Keratinocyte (primary cell): ENCODE results near the gene KRTAP1-4. TPM values are rescaled to one million over a fixed set of nuclear protein-coding genes. Genes with fewer than 3 reads are reported as not detected.
A peak's percentile ranks its signal among the peaks of the same experiment; 100 is the strongest.

Experiments used
- DNase-seq: peaks from one replicate; pipeline ENCODE4 v3.0.0-alpha.2; 2011; ENCODE audit warnings: low read depth, missing footprints, low spot score
- FAIRE-seq: peaks from 2 replicates; lab custom pipeline; 2011; peaks lifted over from hg19 to GRCh38; lab: Jason Lieb, UNC
- H2AFZ ChIP-seq: 2 replicates; pipeline ENCODE4 v1.6.0; 2012; ENCODE audit warnings: low read length, control low read depth, inconsistent platforms; ENCODE audit not compliant: control insufficient read depth
- H3K27ac ChIP-seq: 2 replicates; pipeline ENCODE4 v1.5.1; 2011; ENCODE audit warnings: low read length; ENCODE audit not compliant: control insufficient read depth, insufficient read depth
- H3K27me3 ChIP-seq: 3 replicates; pipeline ENCODE4 v1.6.0; 2011; ENCODE audit warnings: low read length; ENCODE audit not compliant: control insufficient read depth, insufficient read depth; ENCODE audit errors: extremely low read depth
- H3K36me3 ChIP-seq, 2 experiments: 2 replicates in 1 of 2; 3 replicates in 1 of 2; pipeline ENCODE4 v1.5.1; 2011; ENCODE audit warnings: low read length in 2 of 2, mild to moderate bottlenecking in 1 of 2; ENCODE audit not compliant: control insufficient read depth in 2 of 2, insufficient read depth in 2 of 2; ENCODE audit errors: extremely low read depth in 1 of 2
- H3K4me1 ChIP-seq: 3 replicates; pipeline ENCODE4 v1.5.1; 2011; ENCODE audit warnings: low read length; ENCODE audit not compliant: control insufficient read depth, insufficient read depth; ENCODE audit errors: extremely low read depth
- H3K4me2 ChIP-seq: 3 replicates; pipeline ENCODE4 v1.6.0; 2011; ENCODE audit warnings: low read depth, low read length; ENCODE audit not compliant: control insufficient read depth, insufficient read depth; ENCODE audit errors: extremely low read depth
- H3K4me3 ChIP-seq, 3 experiments: fragments of 200-600 bp in 1 of 3; sonication (generic) in 1 of 3; 2 replicates in 2 of 3; 3 replicates in 1 of 3; pipeline ENCODE4 v1.5.1; 2011 to 2016; ENCODE audit warnings: low read length in 3 of 3, mild to moderate bottlenecking in 3 of 3, control low read depth in 2 of 3, inconsistent platforms in 1 of 3, low read depth in 1 of 3, mixed read lengths in 1 of 3, mixed run types in 1 of 3, moderate library complexity in 1 of 3; ENCODE audit not compliant: control insufficient read depth in 2 of 3, insufficient read depth in 2 of 3; ENCODE audit errors: extremely low read depth in 1 of 3
- H3K79me2 ChIP-seq: 2 replicates; pipeline ENCODE4 v1.6.0; 2012; ENCODE audit warnings: low read length; ENCODE audit not compliant: control insufficient read depth, insufficient read depth
- H3K9ac ChIP-seq: 3 replicates; pipeline ENCODE4 v1.6.0; 2011; ENCODE audit warnings: low read length; ENCODE audit not compliant: control insufficient read depth, insufficient read depth; ENCODE audit errors: extremely low read depth
- H3K9me1 ChIP-seq: 3 replicates; pipeline ENCODE4 v1.6.0; 2011; ENCODE audit warnings: low read length; ENCODE audit not compliant: control insufficient read depth, insufficient read depth; ENCODE audit errors: extremely low read depth
- H3K9me3 ChIP-seq: 2 replicates; pipeline ENCODE4 v1.5.1; 2012; ENCODE audit warnings: low read depth, low read length; ENCODE audit not compliant: control insufficient read depth
- H4K20me1 ChIP-seq: 3 replicates; pipeline ENCODE4 v1.6.0; 2011; ENCODE audit warnings: low read length; ENCODE audit not compliant: control insufficient read depth, insufficient read depth; ENCODE audit errors: extremely low read depth
- EZH2 ChIP-seq: IDR thresholded peaks from one replicate; pipeline ENCODE4 v1.6.1; 2012; ENCODE audit warnings: inconsistent platforms, mild to moderate bottlenecking, low read length, moderate library complexity
- dilution Hi-C: fragments of 300-500 bp; cut with MboI; formaldehyde crosslinking; loops from one replicate; pipeline ENCODE4 v1.7.0; 2020; ENCODE audit warnings: low sequenced_read_pairs; ENCODE audit not compliant: extremely low pct_ligation_motif_present
- polyA plus RNA-seq, 5 experiments: library from polyadenylated mRNA; depleted of rRNA in 3 of 5; stranded (reverse) in 3 of 5; stranded (forward) in 1 of 5; unstranded in 1 of 5; fragments of >200 nt; gene quantifications; 1 replicate in 1 of 5; 2 replicates in 3 of 5; 3 replicates in 1 of 5; pipeline versions ENCODE4 v1.2.1 to v1.2.3, GENCODE V29; 2011 to 2012; ENCODE audit warnings: missing spikeins in 2 of 5, low read depth in 1 of 5, low replicate concordance in 1 of 5
- TF ChIP-seq, protein P1 (sequence below), 3 experiments: IDR thresholded peaks in 1 of 3; conservative IDR thresholded peaks in 1 of 3; optimal IDR thresholded peaks in 1 of 3; 2 replicates in 2 of 3; 3 replicates in 1 of 3; pipeline versions ENCODE3 to v1.5.1; 2011; ENCODE audit warnings: low read length in 3 of 3, mild to moderate bottlenecking in 3 of 3, moderate library complexity in 2 of 3, control low read depth in 1 of 3, inconsistent platforms in 1 of 3; ENCODE audit not compliant: insufficient read depth in 2 of 3; ENCODE audit errors: extremely low read depth in 1 of 3

Gene KRTAP1-4
- polyA plus RNA-seq, 1 donor (not counting 4 experiments of a cell fraction or from before 2014, with no cell fraction given), result not detected

DNA sequence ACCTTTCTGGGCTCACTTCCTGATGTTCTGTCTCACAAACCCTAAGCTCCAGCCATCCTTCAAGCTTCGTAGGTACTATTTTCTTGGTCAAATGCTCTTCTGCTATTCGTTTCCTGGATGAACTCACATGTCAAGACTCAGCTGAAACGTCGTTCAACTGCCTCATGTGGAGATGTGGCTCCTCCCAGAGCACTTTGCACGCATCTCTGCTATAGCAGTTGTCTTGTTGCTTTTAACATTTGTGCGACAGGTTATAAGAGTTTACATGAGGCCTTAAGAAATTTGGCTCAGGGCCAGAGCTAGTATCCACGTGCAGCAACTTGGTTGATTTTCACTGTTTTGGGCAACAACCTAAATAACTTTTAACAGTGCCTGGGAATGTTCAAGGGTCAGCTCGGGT, 43.1 kb downstream of the KRTAP1-4 start:
- Histone ChIP-seq H3K79me2 (no peaks in the 10 kb centered on the region), H3K4me2 (peak overlapping the region; percentile 54), H3K9me1 (no peaks in the 10 kb centered on the region), H3K9me3 (no peaks in the 10 kb centered on the region), H3K27me3 (no peaks in the 10 kb centered on the region), H3K4me1 (peaks cover 3% of the 10 kb centered on the region), H4K20me1 (no peaks in the 10 kb centered on the region), H3K27ac (no peak overlapping the region), H3K4me3 (no peak overlapping the region), H2AFZ (peak overlapping the region; percentile 78), H3K36me3 (no peaks in the 10 kb centered on the region), H3K9ac (no peak overlapping the region)
- DNase-seq, result no peak
- peak; percentile 60 for FAIRE-seq
- dilution Hi-C loops, result no loop called here
- TF ChIP-seq, protein P1, sequence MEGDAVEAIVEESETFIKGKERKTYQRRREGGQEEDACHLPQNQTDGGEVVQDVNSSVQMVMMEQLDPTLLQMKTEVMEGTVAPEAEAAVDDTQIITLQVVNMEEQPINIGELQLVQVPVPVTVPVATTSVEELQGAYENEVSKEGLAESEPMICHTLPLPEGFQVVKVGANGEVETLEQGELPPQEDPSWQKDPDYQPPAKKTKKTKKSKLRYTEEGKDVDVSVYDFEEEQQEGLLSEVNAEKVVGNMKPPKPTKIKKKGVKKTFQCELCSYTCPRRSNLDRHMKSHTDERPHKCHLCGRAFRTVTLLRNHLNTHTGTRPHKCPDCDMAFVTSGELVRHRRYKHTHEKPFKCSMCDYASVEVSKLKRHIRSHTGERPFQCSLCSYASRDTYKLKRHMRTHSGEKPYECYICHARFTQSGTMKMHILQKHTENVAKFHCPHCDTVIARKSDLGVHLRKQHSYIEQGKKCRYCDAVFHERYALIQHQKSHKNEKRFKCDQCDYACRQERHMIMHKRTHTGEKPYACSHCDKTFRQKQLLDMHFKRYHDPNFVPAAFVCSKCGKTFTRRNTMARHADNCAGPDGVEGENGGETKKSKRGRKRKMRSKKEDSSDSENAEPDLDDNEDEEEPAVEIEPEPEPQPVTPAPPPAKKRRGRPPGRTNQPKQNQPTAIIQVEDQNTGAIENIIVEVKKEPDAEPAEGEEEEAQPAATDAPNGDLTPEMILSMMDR (optimal IDR thresholded peaks at IDR 0.05 in 1 of 3, IDR thresholded peaks at IDR 0.05 in 1 of 3, conservative IDR thresholded peaks at IDR 0.05 in 1 of 3; ENCODE audit: extremely low read depth in 1 of 3, insufficient read depth in 2 of 3, low read length in 3 of 3), result peak in 1 of 3 experiments; percentile 29
- no peak for TF ChIP-seq EZH2

GRCh38 chr17:40984226-40984625, 45.8 kb downstream of the KRTAP1-4 start, which contains the start of gene KRT40:
Gene KRT40 (minus strand): TSS chr17:40984326. CDS start chr17:40984273, 53 bp downstream.
- H2AFZ ChIP-seq, result no peak within 1 kb of the TSS
- H3K79me2 ChIP-seq, result no peaks in the 10 kb centered on the region
- H3K4me1 ChIP-seq, result peaks cover 3% of the 10 kb centered on the region
- FAIRE-seq (no peak), DNase-seq (no peak)
- no peaks in the 10 kb centered on the region for H3K9me3 ChIP-seq
- no peak within 1 kb of the TSS for H3K9ac ChIP-seq
- H3K9me1 ChIP-seq, result no peaks in the 10 kb centered on the region
- dilution Hi-C loops, result no loop called here
- TF ChIP-seq EZH2, result no peak
- TF ChIP-seq, protein P1 (optimal IDR thresholded peaks at IDR 0.05 in 1 of 3, IDR thresholded peaks at IDR 0.05 in 1 of 3, conservative IDR thresholded peaks at IDR 0.05 in 1 of 3; ENCODE audit: extremely low read depth in 1 of 3, insufficient read depth in 2 of 3, low read length in 3 of 3), result no peak
- H3K27me3 ChIP-seq, result no peaks in the 10 kb centered on the region
- no peaks in the 10 kb centered on the region for H3K36me3 ChIP-seq
- no peak within 1 kb of the TSS for H3K4me3 ChIP-seq
- no peak within 1 kb of the TSS for H3K4me2 ChIP-seq
- no peak within 1 kb of the TSS for H3K27ac ChIP-seq
- H4K20me1 ChIP-seq, result no peaks in the 10 kb centered on the region
